DOHH2 (cell line): ENCODE data around the gene GAK.

Experiments
- H3F3A ChIP-seq: fragments of 200-600 bp; sonication (generic), shearing (Covaris generic); 2 replicates; pipeline ENCODE4 v1.6.0; 2016; ENCODE audit warnings: antibody characterized with exemption, mild to moderate bottlenecking; ENCODE audit not compliant: control insufficient read depth, insufficient read depth
- H3K27ac ChIP-seq: fragments of 200-600 bp; sonication (generic); 2 replicates; pipeline ENCODE4 v1.5.1; 2014; ENCODE audit warnings: low read depth, mild to moderate bottlenecking, low read length, moderate library complexity
- H3K27me3 ChIP-seq: fragments of 200-600 bp; sonication (generic); 2 replicates; pipeline ENCODE4 v1.6.1; 2014; ENCODE audit warnings: mild to moderate bottlenecking, low read length, mixed read lengths; ENCODE audit not compliant: control insufficient read depth
- H3K36me3 ChIP-seq: fragments of 200-600 bp; sonication (generic); 2 replicates; pipeline ENCODE4 v1.6.1; 2014; ENCODE audit warnings: mild to moderate bottlenecking, low read length, moderate library complexity, mixed read lengths; ENCODE audit not compliant: control insufficient read depth
- H3K4me1 ChIP-seq: fragments of 200-600 bp; sonication (generic); 2 replicates; pipeline ENCODE4 v1.6.1; 2014; ENCODE audit warnings: mild to moderate bottlenecking, low read length, mixed read lengths; ENCODE audit not compliant: control insufficient read depth
- H3K4me2 ChIP-seq: fragments of 200-600 bp; sonication (generic); 2 replicates; pipeline ENCODE4 v1.6.0; 2014; ENCODE audit warnings: mild to moderate bottlenecking, low read length, moderate library complexity
- H3K4me3 ChIP-seq: fragments of 200-600 bp; sonication (generic); 2 replicates; pipeline ENCODE4 v1.5.1; 2014; ENCODE audit warnings: mild to moderate bottlenecking, low read length, mixed read lengths
- H3K79me2 ChIP-seq: fragments of 200-600 bp; sonication (generic); 2 replicates; pipeline ENCODE4 v1.6.1; 2014; ENCODE audit warnings: mild to moderate bottlenecking, low read length, mixed read lengths; ENCODE audit not compliant: control insufficient read depth
- H3K9me2 ChIP-seq: fragments of 200-600 bp; sonication (generic); replicated peaks from 2 replicates; pipeline ENCODE4 v1.6.1; 2014; ENCODE audit warnings: mild to moderate bottlenecking, low read length, mixed read lengths; ENCODE audit not compliant: control insufficient read depth
- H3K9me3 ChIP-seq: fragments of 200-600 bp; sonication (generic); 2 replicates; pipeline ENCODE4 v1.6.1; 2014; ENCODE audit warnings: antibody characterized with exemption, low read length, mixed read lengths; ENCODE audit not compliant: control insufficient read depth, insufficient read depth
- H4K20me1 ChIP-seq: fragments of 200-600 bp; sonication (generic); 2 replicates; pipeline ENCODE4 v1.6.0; 2014; ENCODE audit warnings: low read depth, mild to moderate bottlenecking, antibody characterized with exemption, low read length, moderate library complexity; ENCODE audit not compliant: control insufficient read depth, insufficient read depth
- CTCF ChIP-seq: fragments of 200-600 bp; sonication (generic); IDR thresholded peaks from one replicate; pipeline ENCODE4 v1.5.1; 2014; ENCODE audit warnings: antibody characterized with exemption, mild to moderate bottlenecking, low read depth, low read length; ENCODE audit not compliant: poor library complexity, severe bottlenecking
- EZH2phosphoT487 ChIP-seq: fragments of 200-600 bp; sonication (generic); IDR thresholded peaks from 2 replicates; pipeline ENCODE4 v1.6.1; 2017; ENCODE audit warnings: borderline replicate concordance, mild to moderate bottlenecking, antibody characterized with exemption, low read length, moderate library complexity, mixed read lengths

GAK gene

GRCh38 chr4:845233-845835 lies 86.8 kb downstream of the GAK start:
- peaks cover 9% of the 10 kb centered on the region for H3K36me3 ChIP-seq
- no peak overlapping the region for H3K4me3 ChIP-seq
- H3K27me3 ChIP-seq: no peaks in the 10 kb centered on the region
- no peak overlapping the region for H3K4me2 ChIP-seq
- H3K9me2 ChIP-seq: no peaks in the 10 kb centered on the region
- TF ChIP-seq CTCF (no peak), EZH2phosphoT487 (no peak)
- H3F3A ChIP-seq: 0 out of 2 replicates have a peak, but pooled peaks cover 2% of the 10 kb centered on the region
- H3K9me3 ChIP-seq: peaks cover 8% of the 10 kb centered on the region; the same call in 1 of the 2 replicates
- H3K27ac ChIP-seq: no peak overlapping the region
- H4K20me1 ChIP-seq: no peaks in the 10 kb centered on the region
- H3K4me1 ChIP-seq: no peaks in the 10 kb centered on the region
- H3K79me2 ChIP-seq: no peaks in the 10 kb centered on the region

- H3K9me3 ChIP-seq: peaks cover 8% of the 10 kb centered on the region; the same call in 1 of the 2 replicates
Observed at GRCh38 chr4:844752-845232, 87.3 kb downstream of the GAK start.

GRCh38 chr4:839675-840443 lies 92.3 kb downstream of the GAK start:
- no peak for TF ChIP-seq CTCF
- TF ChIP-seq EZH2phosphoT487: no peak
- H3F3A ChIP-seq: peaks cover 7% of the 10 kb centered on the region; the same call in 1 of the 2 replicates
- H3K9me2 ChIP-seq: no peaks in the 10 kb centered on the region
- H3K4me2 ChIP-seq: no peak overlapping the region
- H3K9me3 ChIP-seq: peaks cover 9% of the 10 kb centered on the region; the same call in 1 of the 2 replicates
- H3K4me1 ChIP-seq: no peaks in the 10 kb centered on the region
- H3K27ac ChIP-seq: no peak overlapping the region
- H3K27me3 ChIP-seq: no peaks in the 10 kb centered on the region
- peaks cover 6% of the 10 kb centered on the region for H3K36me3 ChIP-seq
- no peaks in the 10 kb centered on the region for H4K20me1 ChIP-seq
- no peaks in the 10 kb centered on the region for H3K79me2 ChIP-seq
- H3K4me3 ChIP-seq: no peak overlapping the region

More at GRCh38 chr4:844752-845232, 87.3 kb downstream of the GAK start:
- Histone ChIP-seq H3K4me3 (no peak overlapping the region), H3K4me1 (no peaks in the 10 kb centered on the region), H3K36me3 (peaks cover 9% of the 10 kb centered on the region), H4K20me1 (no peaks in the 10 kb centered on the region), H3K27ac (no peak overlapping the region), H3K27me3 (no peaks in the 10 kb centered on the region), H3K4me2 (no peak overlapping the region), H3K79me2 (no peaks in the 10 kb centered on the region), H3K9me2 (no peaks in the 10 kb centered on the region), H3F3A (peaks cover 6% of the 10 kb centered on the region; the same call in 1 of the 2 replicates)
- no peak for TF ChIP-seq EZH2phosphoT487
- TF ChIP-seq CTCF: no peak
